GM12878 (cell line): ENCODE data around the gene KRI1.

Experiments
- POLR2A ChIP-seq: IDR thresholded peaks from 2 replicates; pipeline ENCODE4 v1.6.1; 2011; ENCODE audit warnings: low read depth, mild to moderate bottlenecking, low read length
- POLR2AphosphoS5 ChIP-seq: IDR thresholded peaks from 2 replicates; pipeline ENCODE4 v1.6.1; 2011; ENCODE audit warnings: mild to moderate bottlenecking, low read length, inconsistent platforms
- SKIL ChIP-seq: fragments of 450-650 bp; IDR thresholded peaks from 2 replicates; pipeline ENCODE4 v1.6.1; 2017; ENCODE audit warnings: mild to moderate bottlenecking, low read depth, inconsistent platforms; ENCODE audit not compliant: poor library complexity, severe bottlenecking
- SMC3 ChIP-seq: IDR thresholded peaks from 2 replicates; pipeline ENCODE4 v1.6.1; 2011; ENCODE audit warnings: low read length, improper control_type of control experiment, borderline replicate concordance
- SREBF2 ChIP-seq: IDR thresholded peaks from 2 replicates; pipeline ENCODE4 v1.6.1; 2012; ENCODE audit warnings: mild to moderate bottlenecking, low read length
- TAF1 ChIP-seq: IDR thresholded peaks from 2 replicates; pipeline ENCODE4 v1.6.1; 2011; ENCODE audit warnings: mild to moderate bottlenecking, low read depth, low read length, borderline replicate concordance
- TBL1XR1 ChIP-seq: IDR thresholded peaks from 2 replicates; pipeline ENCODE4 v1.6.1; 2012; ENCODE audit warnings: low read depth, low read length, improper control_type of control experiment
- YY1 ChIP-seq: IDR thresholded peaks from 2 replicates; pipeline ENCODE4 v1.6.1; 2011; ENCODE audit warnings: low read depth, mild to moderate bottlenecking, low read length
- ZNF274 ChIP-seq: IDR thresholded peaks from one replicate; pipeline ENCODE4 v1.8.0; 2011; ENCODE audit not compliant: insufficient read length, insufficient read depth
- TF ChIP-seq, protein P1 (sequence below): IDR thresholded peaks from 2 replicates; pipeline ENCODE4 v1.6.1; 2011; ENCODE audit warnings: low read depth, mild to moderate bottlenecking, low read length, moderate library complexity, borderline replicate concordance; ENCODE audit errors: extremely low read depth
- TF ChIP-seq, protein P2 (sequence below), 3 experiments: IDR thresholded peaks in 2 of 3; conservative IDR thresholded peaks in 1 of 3; 2 replicates each; pipeline ENCODE4 v1.5.1; 2011; ENCODE audit warnings: low read depth in 3 of 3, low read length in 3 of 3, mild to moderate bottlenecking in 3 of 3, control low read depth in 2 of 3, moderate library complexity in 2 of 3, inconsistent platforms in 1 of 3, mixed read lengths in 1 of 3; ENCODE audit not compliant: control insufficient read depth in 2 of 3, insufficient read depth in 1 of 3; ENCODE audit errors: extremely low read depth in 1 of 3
- TF ChIP-seq, protein P3 (sequence below): IDR thresholded peaks from 2 replicates; pipeline ENCODE4 v1.6.1; 2012; ENCODE audit warnings: mild to moderate bottlenecking, low read depth, low read length
- TF ChIP-seq, protein P4 (sequence below): IDR thresholded peaks from 2 replicates; pipeline ENCODE4 v1.6.1; 2012; ENCODE audit warnings: low read depth, low read length, improper control_type of control experiment

DNA sequence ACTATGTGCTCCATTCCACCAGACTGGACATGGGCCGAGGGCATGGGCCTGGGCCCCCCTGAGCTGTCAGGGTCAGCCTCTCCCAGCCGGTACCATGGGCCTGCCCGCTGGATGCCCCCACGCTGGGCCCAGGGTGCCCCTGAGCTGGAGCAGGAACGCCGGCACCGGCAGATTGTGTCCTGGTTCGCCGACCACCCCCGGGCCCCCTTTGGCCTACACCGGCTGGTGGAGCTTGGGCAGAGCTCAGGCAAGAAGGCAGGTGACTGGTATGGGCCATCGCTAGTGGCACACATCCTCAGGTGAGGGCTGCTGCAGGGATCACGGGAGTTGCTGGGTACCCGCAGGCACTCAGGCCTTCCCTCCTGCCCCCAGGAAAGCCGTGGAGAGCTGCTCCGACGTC lies 19.0 kb downstream of the KRI1 start:
- TF ChIP-seq, protein P1, sequence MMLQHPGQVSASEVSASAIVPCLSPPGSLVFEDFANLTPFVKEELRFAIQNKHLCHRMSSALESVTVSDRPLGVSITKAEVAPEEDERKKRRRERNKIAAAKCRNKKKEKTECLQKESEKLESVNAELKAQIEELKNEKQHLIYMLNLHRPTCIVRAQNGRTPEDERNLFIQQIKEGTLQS: no peak
- TF ChIP-seq SMC3 (no peak), TAF1 (no peak), POLR2AphosphoS5 (no peak), SREBF2 (no peak), SKIL (no peak), YY1 (no peak), POLR2A (no peak), TBL1XR1 (no peak), ZNF274 (no peak)
- TF ChIP-seq, protein P2, sequence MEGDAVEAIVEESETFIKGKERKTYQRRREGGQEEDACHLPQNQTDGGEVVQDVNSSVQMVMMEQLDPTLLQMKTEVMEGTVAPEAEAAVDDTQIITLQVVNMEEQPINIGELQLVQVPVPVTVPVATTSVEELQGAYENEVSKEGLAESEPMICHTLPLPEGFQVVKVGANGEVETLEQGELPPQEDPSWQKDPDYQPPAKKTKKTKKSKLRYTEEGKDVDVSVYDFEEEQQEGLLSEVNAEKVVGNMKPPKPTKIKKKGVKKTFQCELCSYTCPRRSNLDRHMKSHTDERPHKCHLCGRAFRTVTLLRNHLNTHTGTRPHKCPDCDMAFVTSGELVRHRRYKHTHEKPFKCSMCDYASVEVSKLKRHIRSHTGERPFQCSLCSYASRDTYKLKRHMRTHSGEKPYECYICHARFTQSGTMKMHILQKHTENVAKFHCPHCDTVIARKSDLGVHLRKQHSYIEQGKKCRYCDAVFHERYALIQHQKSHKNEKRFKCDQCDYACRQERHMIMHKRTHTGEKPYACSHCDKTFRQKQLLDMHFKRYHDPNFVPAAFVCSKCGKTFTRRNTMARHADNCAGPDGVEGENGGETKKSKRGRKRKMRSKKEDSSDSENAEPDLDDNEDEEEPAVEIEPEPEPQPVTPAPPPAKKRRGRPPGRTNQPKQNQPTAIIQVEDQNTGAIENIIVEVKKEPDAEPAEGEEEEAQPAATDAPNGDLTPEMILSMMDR (IDR thresholded peaks at IDR 0.05 in 2 of 3, conservative IDR thresholded peaks at IDR 0.05 in 1 of 3; ENCODE audit: control insufficient read depth in 2 of 3, extremely low read depth in 1 of 3, insufficient read depth in 1 of 3, low read depth in 3 of 3, low read length in 3 of 3): no peak
- TF ChIP-seq, protein P3, sequence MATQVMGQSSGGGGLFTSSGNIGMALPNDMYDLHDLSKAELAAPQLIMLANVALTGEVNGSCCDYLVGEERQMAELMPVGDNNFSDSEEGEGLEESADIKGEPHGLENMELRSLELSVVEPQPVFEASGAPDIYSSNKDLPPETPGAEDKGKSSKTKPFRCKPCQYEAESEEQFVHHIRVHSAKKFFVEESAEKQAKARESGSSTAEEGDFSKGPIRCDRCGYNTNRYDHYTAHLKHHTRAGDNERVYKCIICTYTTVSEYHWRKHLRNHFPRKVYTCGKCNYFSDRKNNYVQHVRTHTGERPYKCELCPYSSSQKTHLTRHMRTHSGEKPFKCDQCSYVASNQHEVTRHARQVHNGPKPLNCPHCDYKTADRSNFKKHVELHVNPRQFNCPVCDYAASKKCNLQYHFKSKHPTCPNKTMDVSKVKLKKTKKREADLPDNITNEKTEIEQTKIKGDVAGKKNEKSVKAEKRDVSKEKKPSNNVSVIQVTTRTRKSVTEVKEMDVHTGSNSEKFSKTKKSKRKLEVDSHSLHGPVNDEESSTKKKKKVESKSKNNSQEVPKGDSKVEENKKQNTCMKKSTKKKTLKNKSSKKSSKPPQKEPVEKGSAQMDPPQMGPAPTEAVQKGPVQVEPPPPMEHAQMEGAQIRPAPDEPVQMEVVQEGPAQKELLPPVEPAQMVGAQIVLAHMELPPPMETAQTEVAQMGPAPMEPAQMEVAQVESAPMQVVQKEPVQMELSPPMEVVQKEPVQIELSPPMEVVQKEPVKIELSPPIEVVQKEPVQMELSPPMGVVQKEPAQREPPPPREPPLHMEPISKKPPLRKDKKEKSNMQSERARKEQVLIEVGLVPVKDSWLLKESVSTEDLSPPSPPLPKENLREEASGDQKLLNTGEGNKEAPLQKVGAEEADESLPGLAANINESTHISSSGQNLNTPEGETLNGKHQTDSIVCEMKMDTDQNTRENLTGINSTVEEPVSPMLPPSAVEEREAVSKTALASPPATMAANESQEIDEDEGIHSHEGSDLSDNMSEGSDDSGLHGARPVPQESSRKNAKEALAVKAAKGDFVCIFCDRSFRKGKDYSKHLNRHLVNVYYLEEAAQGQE: no peak
- TF ChIP-seq, protein P4, sequence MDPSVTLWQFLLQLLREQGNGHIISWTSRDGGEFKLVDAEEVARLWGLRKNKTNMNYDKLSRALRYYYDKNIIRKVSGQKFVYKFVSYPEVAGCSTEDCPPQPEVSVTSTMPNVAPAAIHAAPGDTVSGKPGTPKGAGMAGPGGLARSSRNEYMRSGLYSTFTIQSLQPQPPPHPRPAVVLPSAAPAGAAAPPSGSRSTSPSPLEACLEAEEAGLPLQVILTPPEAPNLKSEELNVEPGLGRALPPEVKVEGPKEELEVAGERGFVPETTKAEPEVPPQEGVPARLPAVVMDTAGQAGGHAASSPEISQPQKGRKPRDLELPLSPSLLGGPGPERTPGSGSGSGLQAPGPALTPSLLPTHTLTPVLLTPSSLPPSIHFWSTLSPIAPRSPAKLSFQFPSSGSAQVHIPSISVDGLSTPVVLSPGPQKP: no peak
